ENCODE measurements around the gene PSMA3.
"Not testable (repeated sequence)": the region's sequence is repeated elsewhere in the genome, so short reads cannot be mapped to it uniquely, and the experiment has no call there.

PSMA3 gene

DNA sequence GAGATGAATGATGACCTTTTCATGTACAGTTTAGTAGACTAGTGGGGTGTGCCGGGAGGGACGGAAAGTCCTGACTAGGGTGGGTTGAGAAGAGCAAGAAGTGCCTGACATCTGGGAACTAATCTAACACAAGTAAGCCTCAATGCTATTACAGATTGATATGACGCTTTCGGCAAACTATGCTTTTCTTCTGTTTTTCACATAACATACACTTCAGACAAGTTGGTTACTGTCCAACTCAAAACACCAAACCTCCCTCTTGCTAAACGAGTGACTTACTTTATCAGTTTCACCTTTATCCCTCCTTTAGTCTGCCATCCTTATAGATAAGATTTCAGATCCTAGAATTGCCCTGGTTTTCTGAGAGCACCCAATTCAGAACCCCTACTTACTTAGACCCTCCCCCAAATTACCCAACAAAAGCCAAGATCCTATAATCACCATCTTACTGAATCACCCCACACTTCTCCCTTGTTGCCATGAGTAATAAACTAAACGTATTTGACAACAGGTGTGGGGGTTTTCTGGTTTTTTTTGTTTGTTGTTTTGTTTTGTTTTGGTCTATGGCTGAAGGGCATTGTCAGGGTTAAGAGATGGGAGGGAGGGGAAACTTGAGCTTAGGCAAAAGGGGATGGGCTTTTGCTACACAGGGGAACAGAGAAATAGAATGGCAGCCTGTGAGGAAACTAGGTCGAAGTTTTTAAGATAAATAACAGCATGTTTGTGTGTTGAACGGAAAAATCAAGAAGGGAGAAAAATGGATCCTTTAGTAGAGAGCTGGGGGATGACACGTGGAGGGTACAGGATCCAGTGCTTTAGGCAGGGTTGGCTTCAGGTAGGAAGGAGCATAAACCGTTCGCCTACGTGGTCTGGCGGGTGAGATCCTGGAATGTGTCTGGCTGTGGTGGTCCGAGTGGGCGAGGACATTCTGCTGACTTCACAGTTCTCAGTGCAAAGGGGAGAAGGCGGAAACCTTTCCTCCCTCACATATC, 6.1 kb upstream of the PSMA3 start:
- DNase-seq (ENCODE audit: insufficient read length) (no peak), FAIRE-seq (peak; percentile 64)
- TF ChIP-seq POLR2AphosphoS5 (IDR thresholded peaks at IDR 0.05; ENCODE audit: low read depth, low read length) (no peak), POLR2A (IDR thresholded peaks at IDR 0.05; ENCODE audit: low read depth, low read length) (no peak), TAF1 (IDR thresholded peaks at IDR 0.05; ENCODE audit: borderline replicate concordance, low read depth, low read length) (no peak)

- TF ChIP-seq TAF1 (IDR thresholded peaks at IDR 0.05; ENCODE audit: borderline replicate concordance, low read depth, low read length) (0 out of 2 replicates have a peak, but pooled peaks have one; percentile 11), POLR2AphosphoS5 (IDR thresholded peaks at IDR 0.05; ENCODE audit: low read depth, low read length) (no peak)
- DNase-seq (ENCODE audit: insufficient read length) (no peak), FAIRE-seq (no peak)
Measured at GRCh38 chr14:58239244-58240195, 5.1 kb upstream of the PSMA3 start.

GRCh38 chr14:58243790-58244555, 670 bp upstream of the PSMA3 start:
- DNase-seq (ENCODE audit: insufficient read length) (no peak), FAIRE-seq (no peak)
- no peak for TF ChIP-seq TAF1 (IDR thresholded peaks at IDR 0.05; ENCODE audit: borderline replicate concordance, low read depth, low read length)
- TF ChIP-seq POLR2A (IDR thresholded peaks at IDR 0.05; ENCODE audit: low read depth, low read length): no peak
- no peak for TF ChIP-seq POLR2AphosphoS5 (IDR thresholded peaks at IDR 0.05; ENCODE audit: low read depth, low read length)

DNA sequence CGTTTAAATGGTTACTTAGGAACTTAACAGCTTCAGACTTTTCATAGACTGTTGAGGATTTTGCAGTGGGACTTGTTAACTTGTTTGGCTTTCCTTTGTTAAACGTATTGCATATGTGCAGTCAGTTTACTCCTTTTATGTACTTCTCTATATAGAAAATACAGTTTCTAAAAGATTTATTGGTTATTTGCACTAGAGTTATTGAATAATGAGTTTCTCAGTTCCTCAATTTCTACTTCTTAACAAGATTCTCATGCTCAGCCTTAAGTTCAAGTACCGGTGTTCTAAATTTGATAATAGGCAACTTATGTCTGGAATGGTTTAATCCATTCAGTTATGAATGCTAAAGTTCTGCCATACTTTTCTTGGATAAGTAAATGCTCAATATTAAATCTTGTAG, 919 bp downstream of the PSMA3 start:
- no peak for FAIRE-seq
- DNase-seq (ENCODE audit: insufficient read length): no peak
- TF ChIP-seq TAF1 (IDR thresholded peaks at IDR 0.05; ENCODE audit: borderline replicate concordance, low read depth, low read length): no peak
- TF ChIP-seq POLR2A (IDR thresholded peaks at IDR 0.05; ENCODE audit: low read depth, low read length): no peak

- TF ChIP-seq POLR2AphosphoS5 (IDR thresholded peaks at IDR 0.05; ENCODE audit: low read depth, low read length) (no peak), TAF1 (IDR thresholded peaks at IDR 0.05; ENCODE audit: borderline replicate concordance, low read depth, low read length) (no peak), POLR2A (IDR thresholded peaks at IDR 0.05; ENCODE audit: low read depth, low read length) (no peak)
Measured at GRCh38 chr14:58249611-58250010, 5.0 kb downstream of the PSMA3 start.

GRCh38 chr14:58258156-58258555, 13.5 kb downstream of the PSMA3 start:
- DNase-seq (ENCODE audit: insufficient read length) (no peak), FAIRE-seq (no peak)
- TF ChIP-seq POLR2AphosphoS5 (IDR thresholded peaks at IDR 0.05; ENCODE audit: low read depth, low read length): no peak
- no peak for TF ChIP-seq POLR2A (IDR thresholded peaks at IDR 0.05; ENCODE audit: low read depth, low read length)
- TF ChIP-seq TAF1 (IDR thresholded peaks at IDR 0.05; ENCODE audit: borderline replicate concordance, low read depth, low read length): no peak

More at GRCh38 chr14:58249611-58250010, 5.0 kb downstream of the PSMA3 start:
- DNase-seq (ENCODE audit: insufficient read length) (no peak), FAIRE-seq (no peak)

DNA sequence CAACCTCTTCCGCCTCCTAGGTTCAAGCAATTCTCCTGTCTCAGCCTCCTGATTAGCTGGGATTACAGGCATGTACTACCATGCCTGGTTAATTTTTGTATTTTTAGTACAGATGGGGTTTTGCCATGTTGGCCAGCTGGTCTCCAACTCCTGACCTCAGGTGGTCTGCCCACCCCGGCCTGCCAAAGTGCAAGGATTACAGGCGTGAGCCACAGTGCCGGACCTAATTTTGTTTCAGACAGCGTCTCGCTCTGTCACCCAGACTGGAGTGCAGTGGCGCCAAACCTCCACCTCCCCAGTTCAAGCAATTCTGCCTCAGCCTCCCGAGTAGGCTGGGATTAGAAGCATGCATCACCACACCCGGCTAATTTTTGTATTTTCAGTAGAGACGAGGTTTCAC, 17.4 kb downstream of the PSMA3 start:
- not testable (repeated sequence) for FAIRE-seq; DNase-seq (ENCODE audit: insufficient read length)

- no peak for TF ChIP-seq POLR2A (IDR thresholded peaks at IDR 0.05; ENCODE audit: low read depth, low read length)
- 0 out of 2 replicates have a peak, but pooled peaks have one; percentile 14 for TF ChIP-seq POLR2AphosphoS5 (IDR thresholded peaks at IDR 0.05; ENCODE audit: low read depth, low read length)
- TF ChIP-seq TAF1 (IDR thresholded peaks at IDR 0.05; ENCODE audit: borderline replicate concordance, low read depth, low read length): no peak
- no peak for FAIRE-seq
Measured at GRCh38 chr14:58265401-58265800, 20.8 kb downstream of the PSMA3 start.

GRCh38 chr14:58270628-58271027, 26.0 kb downstream of the PSMA3 start:
- FAIRE-seq (no peak), DNase-seq (ENCODE audit: insufficient read length) (no peak)
- TF ChIP-seq POLR2AphosphoS5 (IDR thresholded peaks at IDR 0.05; ENCODE audit: low read depth, low read length) (no peak), POLR2A (IDR thresholded peaks at IDR 0.05; ENCODE audit: low read depth, low read length) (no peak), TAF1 (IDR thresholded peaks at IDR 0.05; ENCODE audit: borderline replicate concordance, low read depth, low read length) (no peak)

More at GRCh38 chr14:58265401-58265800, 20.8 kb downstream of the PSMA3 start:
- DNase-seq (ENCODE audit: insufficient read length): no peak

DNA sequence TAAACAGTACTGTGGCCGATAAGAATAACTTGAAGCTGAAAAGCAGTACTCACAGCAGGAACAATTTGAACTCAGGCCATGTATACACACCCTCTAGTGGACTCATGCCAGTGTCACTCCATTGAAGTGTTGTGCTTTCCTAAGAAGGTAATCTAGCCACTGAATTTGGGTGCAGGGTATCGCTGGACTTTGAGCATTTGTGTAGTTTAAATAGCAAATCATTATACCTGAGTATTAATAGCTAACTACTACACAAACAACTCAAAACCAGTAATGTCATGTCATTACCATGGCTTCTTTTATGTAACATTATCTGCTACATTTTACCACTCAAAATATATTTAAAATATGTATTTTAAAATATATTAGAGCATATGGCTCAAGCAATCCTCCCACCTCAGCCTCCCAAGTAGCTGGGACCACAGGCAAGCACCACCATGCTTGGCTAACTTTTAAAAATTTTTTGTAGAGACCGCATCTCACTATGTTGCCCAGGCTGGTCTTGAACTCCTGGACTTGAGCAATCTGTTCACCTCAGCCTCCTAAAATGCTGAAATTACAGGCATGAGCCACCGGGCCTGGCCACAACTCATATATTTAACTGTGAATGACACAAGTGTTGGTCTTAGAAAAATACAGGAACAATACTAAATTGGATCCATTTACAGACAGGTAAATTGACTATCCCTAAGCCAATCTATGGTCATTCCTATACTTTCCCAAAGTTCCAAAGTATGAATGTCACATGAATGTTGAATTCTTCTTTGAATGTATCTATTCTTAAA, 28.1 kb downstream of the PSMA3 start:
- DNase-seq (ENCODE audit: insufficient read length) (no peak), FAIRE-seq (no peak)

More for the DNA sequence above, 28.1 kb downstream of the PSMA3 start:
- TF ChIP-seq POLR2A (IDR thresholded peaks at IDR 0.05; ENCODE audit: low read depth, low read length) (peak; percentile 45; the same call in 1 of the 2 replicates), TAF1 (IDR thresholded peaks at IDR 0.05; ENCODE audit: borderline replicate concordance, low read depth, low read length) (no peak)
